Upper lobe of left lung (tissue), 4 donors: ENCODE results near the gene L1CAM.

ENCODE experiments used
- CTCF ChIP-seq, 6 experiments: fragments of 450-650 bp in 4 of 6; fragments of 200-600 bp in 2 of 6; sonication (generic) in 2 of 6; IDR thresholded peaks; one replicate each; pipeline ENCODE4 v1.5.1; 2016 to 2019; ENCODE audit warnings: antibody characterized with exemption in 6 of 6
- POLR2AphosphoS5 ChIP-seq, 2 donors: sonication (generic); formaldehyde crosslinking; IDR thresholded peaks; one replicate each; pipeline ENCODE4 v1.5.1; 2017; ENCODE audit warnings: antibody characterized with exemption in 2 of 2

DNA sequence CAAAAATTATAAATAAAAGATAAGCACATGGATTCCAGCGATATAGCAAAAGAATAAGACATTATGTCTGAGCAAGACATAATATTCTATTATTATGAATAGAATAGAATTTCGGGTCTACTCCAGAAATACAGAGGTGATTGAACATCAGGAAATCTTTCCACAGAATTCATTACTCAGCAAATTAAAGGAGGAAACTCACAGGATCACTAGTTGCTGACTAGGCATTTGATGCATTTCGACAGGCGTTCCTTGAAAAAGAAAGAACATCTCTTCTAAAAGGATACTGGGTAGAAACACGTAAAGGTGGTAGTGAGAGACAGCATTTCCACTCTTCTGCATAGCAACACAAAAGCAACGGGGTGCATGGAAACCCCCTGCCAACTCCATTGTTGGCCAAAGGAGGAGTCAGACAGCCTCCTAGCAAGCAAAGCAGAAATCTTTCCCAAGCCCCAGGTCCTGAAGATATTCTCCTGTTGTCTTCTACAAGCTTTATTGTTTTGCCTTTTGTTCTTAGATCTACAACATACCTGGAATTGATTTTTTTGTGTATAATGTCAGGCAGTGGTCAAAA lies 41.4 kb downstream of the L1CAM start:
- TF ChIP-seq CTCF (IDR thresholded peaks at IDR 0.05) = no peak
- TF ChIP-seq POLR2AphosphoS5 (IDR thresholded peaks at IDR 0.05) = no peak
